SH-SY5Y (cell line): ENCODE measurements around the gene SND1.

Experiments
- GATA2 ChIP-seq: IDR thresholded peaks from 2 replicates; pipeline ENCODE4 v1.6.1; 2011; ENCODE audit warnings: mild to moderate bottlenecking, low read depth, low read length
- GATA3 ChIP-seq: IDR thresholded peaks from 2 replicates; pipeline ENCODE4 v1.6.1; 2011; ENCODE audit warnings: low read depth, mild to moderate bottlenecking, low read length, moderate library complexity

- TF ChIP-seq GATA2 (no peak), GATA3 (no peak)
These were observed 260.0 kb downstream of the SND1 start for GRCh38 chr7:127911968-127912511.
